Right lobe of liver (tissue), 6 donors: ENCODE data around the gene NCDN. TPM values are rescaled to one million over a fixed set of nuclear protein-coding genes. Genes with fewer than 3 reads are reported as not detected.
"Not testable (repeated sequence)": the region's sequence is repeated elsewhere in the genome, so short reads cannot be mapped to it uniquely, and the experiment has no call there.

Experiments used
- ATAC-seq, 4 donors: fragments of 200-7000 bp; cut with Tn5 transposase; one replicate each; pipeline ENCODE4 v1.9.1; 2020; ENCODE audit warnings: mild to moderate bottlenecking in 4 of 4, moderate library complexity in 4 of 4
- DNase-seq, 3 donors: peaks; one replicate each; pipeline ENCODE4 v3.0.0-alpha.2; 2020
- H3K27ac ChIP-seq, 3 donors: fragments of 200-600 bp; one replicate each; pipeline ENCODE4 v1.8.0; 2022
- H3K27me3 ChIP-seq, 2 donors: fragments of 200-600 bp; one replicate each; pipeline ENCODE4 v1.8.0; 2022
- H3K36me3 ChIP-seq, 4 donors: fragments of 200-600 bp; sonication (generic) in 1 of 4; one replicate each; pipeline versions ENCODE4 v1.5.1 to v1.8.0; 2017 to 2022; ENCODE audit warnings: control low read depth in 1 of 4
- H3K4me1 ChIP-seq, 4 donors: fragments of 200-600 bp; sonication (generic) in 1 of 4; one replicate each; pipeline versions ENCODE4 v1.5.1 to v1.8.0; 2017 to 2022; ENCODE audit warnings: control low read depth in 1 of 4
- H3K4me3 ChIP-seq, 3 donors: fragments of 200-600 bp; one replicate each; pipeline ENCODE4 v1.8.0; 2022
- H3K9me3 ChIP-seq, 4 donors: fragments of 200-600 bp; sonication (generic) in 1 of 4; one replicate each; pipeline versions ENCODE4 v1.5.1 to v1.8.0; 2017 to 2022; ENCODE audit warnings: control low read depth in 1 of 4
- POLR2A ChIP-seq: fragments of 450-650 bp; IDR thresholded peaks from one replicate; pipeline ENCODE4 v1.6.1; 2017; ENCODE audit warnings: antibody characterized with exemption, mild to moderate bottlenecking
- WGBS: methylation state at CpG from one replicate; pipeline ENCODE4 v1.1.6; 2018; ENCODE audit warnings: low coverage, low lambda C conversion rate; ENCODE audit not compliant: insufficient coverage; ENCODE audit errors: missing lambda C conversion rate; 5-methylcytosine and 5-hydroxymethylcytosine counted together
- intact Hi-C, 2 donors: fragments of 100-400 bp; cut with DNase I; formaldehyde crosslinking; loops; one replicate each; pipeline versions ENCODE4 v1.11.2 to v1.14.1; 2022
- total RNA-seq, 6 experiments: library from RNA; depleted of rRNA in 2 of 6; stranded (reverse); fragments of >200 nt in 2 of 6; fragmentation: NEBNext Ultra II Directional in 3 of 6; extraction: Animal tissue kit (Norgen Biotek cat#: 25700) in 3 of 6; gene quantifications; one replicate each; pipeline versions ENCODE4 v1.1.0 to v1.2.4, GENCODE V29; 2016 to 2023
- TF ChIP-seq, protein P1 (sequence below), 4 donors: fragments of 200-600 bp in 3 of 4; fragments of 450-650 bp in 1 of 4; IDR thresholded peaks; one replicate each; pipeline versions ENCODE4 v1.5.1 to v1.8.0; 2016 to 2022; ENCODE audit warnings: antibody characterized with exemption in 4 of 4, mild to moderate bottlenecking in 2 of 4
- donor health status: DM: no; HTN: yes; CAD: no.
- donor health status: DM: no; HTN: no; CAD: no.
- donor health status: DM: no; HTN: no; CAD: no.
- donor health status: DM: no; HTN: yes; CAD: no.
- donor health status: DM: no; HTN: yes; CAD: no.

The NCDN gene
- total RNA-seq, 6 experiments from 2014 or later: 5.9 to 11.7 (median 7.3) TPM

DNA sequence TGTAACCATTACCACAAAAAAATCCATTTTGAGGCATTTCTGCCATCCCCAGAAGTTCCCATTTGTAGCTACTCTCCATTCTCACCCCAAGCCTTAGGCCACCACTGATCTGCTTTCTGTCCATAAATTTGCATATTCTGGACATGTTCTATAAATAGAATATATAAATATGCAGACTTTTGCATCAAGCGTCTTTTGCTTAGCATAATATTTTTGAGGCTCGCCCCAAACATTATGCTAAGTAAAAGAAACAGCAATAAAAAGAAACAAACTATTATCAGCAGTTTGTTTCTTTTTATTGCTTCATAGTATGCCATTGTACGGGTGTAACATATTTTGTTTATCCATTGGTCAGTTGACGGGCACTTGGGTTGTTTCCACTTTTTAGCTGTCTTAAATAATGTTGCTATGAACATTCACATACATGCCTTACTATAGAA is 23.4 kb downstream of the NCDN start:
- Histone ChIP-seq H3K4me1 (peaks cover 0 to 14% (median 0%) of the 10 kb centered on the region in 4 donors), H3K9me3 (no peaks in the 10 kb centered on the region), H3K4me3 (no peak overlapping the region), H3K27ac (no peak overlapping the region), H3K27me3 (peaks cover 0 to 11% of the 10 kb centered on the region in 2 donors), H3K36me3 (no peaks in the 10 kb centered on the region)
- ATAC-seq (no peak), DNase-seq (no peak)
- TF ChIP-seq POLR2A: no peak
- TF ChIP-seq, protein P1, sequence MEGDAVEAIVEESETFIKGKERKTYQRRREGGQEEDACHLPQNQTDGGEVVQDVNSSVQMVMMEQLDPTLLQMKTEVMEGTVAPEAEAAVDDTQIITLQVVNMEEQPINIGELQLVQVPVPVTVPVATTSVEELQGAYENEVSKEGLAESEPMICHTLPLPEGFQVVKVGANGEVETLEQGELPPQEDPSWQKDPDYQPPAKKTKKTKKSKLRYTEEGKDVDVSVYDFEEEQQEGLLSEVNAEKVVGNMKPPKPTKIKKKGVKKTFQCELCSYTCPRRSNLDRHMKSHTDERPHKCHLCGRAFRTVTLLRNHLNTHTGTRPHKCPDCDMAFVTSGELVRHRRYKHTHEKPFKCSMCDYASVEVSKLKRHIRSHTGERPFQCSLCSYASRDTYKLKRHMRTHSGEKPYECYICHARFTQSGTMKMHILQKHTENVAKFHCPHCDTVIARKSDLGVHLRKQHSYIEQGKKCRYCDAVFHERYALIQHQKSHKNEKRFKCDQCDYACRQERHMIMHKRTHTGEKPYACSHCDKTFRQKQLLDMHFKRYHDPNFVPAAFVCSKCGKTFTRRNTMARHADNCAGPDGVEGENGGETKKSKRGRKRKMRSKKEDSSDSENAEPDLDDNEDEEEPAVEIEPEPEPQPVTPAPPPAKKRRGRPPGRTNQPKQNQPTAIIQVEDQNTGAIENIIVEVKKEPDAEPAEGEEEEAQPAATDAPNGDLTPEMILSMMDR (IDR thresholded peaks at IDR 0.05): no peak
- 61% methylated on average over 4 of the region's 4 CpGs for WGBS
- intact Hi-C loops: no loop called here

GRCh38 chr1:35581621-35582020 is 24.0 kb downstream of the NCDN start:
- H3K27me3 ChIP-seq: peaks cover 0 to 11% of the 10 kb centered on the region in 2 donors
- peaks cover 0 to 14% (median 0%) of the 10 kb centered on the region in 4 donors for H3K4me1 ChIP-seq
- intact Hi-C loops, DNase-seq, H3K9me3 ChIP-seq, H3K36me3 ChIP-seq, H3K4me3 ChIP-seq, H3K27ac ChIP-seq, ATAC-seq: not testable (repeated sequence)
- WGBS: 89% methylated on average over 7 of the region's 9 CpGs

DNA sequence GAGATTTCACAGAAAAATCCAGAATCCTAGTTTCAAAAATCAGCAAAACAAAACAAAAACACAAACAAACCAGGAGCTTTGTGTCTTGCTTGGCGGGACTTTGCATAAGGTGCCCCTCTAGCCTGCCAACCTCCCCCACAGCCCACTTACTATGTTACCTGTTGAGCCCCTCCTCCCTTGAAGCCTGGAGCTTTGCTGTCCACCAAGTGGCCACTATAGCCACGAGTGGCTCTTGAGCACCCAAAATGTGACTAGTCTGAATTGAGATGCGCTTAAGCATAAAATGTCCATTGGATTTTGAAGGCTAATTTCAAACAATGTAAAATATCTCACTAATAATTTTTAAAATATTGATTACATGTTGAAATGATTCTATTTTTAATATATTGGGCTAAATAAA is 27.7 kb downstream of the NCDN start:
- 80% methylated on average over 2 of the region's 3 CpGs for WGBS
- no peaks in the 10 kb centered on the region for H3K9me3 ChIP-seq
- no peak overlapping the region for H3K27ac ChIP-seq
- DNase-seq (no peak), ATAC-seq (no peak)
- no peaks in the 10 kb centered on the region for H3K27me3 ChIP-seq
- no peaks in the 10 kb centered on the region for H3K4me1 ChIP-seq
- no peaks in the 10 kb centered on the region for H3K36me3 ChIP-seq
- intact Hi-C loops: no loop called here
- no peak for TF ChIP-seq POLR2A
- TF ChIP-seq, protein P1 (IDR thresholded peaks at IDR 0.05): no peak
- no peak overlapping the region for H3K4me3 ChIP-seq

DNA sequence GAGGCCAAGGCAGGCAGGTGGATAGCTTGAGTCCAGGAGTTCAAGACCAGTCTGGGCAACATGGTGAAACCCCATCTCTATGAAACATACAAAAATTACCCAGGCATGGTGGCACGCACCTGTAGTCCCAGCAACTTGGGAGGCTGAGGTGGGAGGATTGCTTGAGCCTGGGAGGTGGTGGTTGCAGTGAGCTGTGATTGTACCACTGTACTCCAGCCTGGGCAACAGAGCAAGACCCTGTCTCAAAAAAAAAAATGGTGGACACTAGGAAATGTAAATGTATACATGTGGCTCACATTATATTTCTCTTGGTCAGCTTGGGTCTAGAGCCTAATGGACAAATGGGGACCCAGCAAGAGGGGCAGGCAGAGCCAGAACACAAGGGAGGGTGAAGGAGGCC is 28.2 kb downstream of the NCDN start:
- H3K9me3 ChIP-seq, DNase-seq, ATAC-seq, H3K4me3 ChIP-seq, H3K4me1 ChIP-seq, H3K36me3 ChIP-seq, H3K27ac ChIP-seq, intact Hi-C loops, H3K27me3 ChIP-seq: not testable (repeated sequence)
- 100% methylated on average over 1 of the region's 1 CpG for WGBS

- no peaks in the 10 kb centered on the region for H3K36me3 ChIP-seq
- ATAC-seq: no peak
- no peak for DNase-seq
- no peak overlapping the region for H3K4me3 ChIP-seq
- H3K27ac ChIP-seq: no peak overlapping the region
- H3K27me3 ChIP-seq: no peaks in the 10 kb centered on the region
- no peaks in the 10 kb centered on the region for H3K4me1 ChIP-seq
- no peak for TF ChIP-seq POLR2A
- TF ChIP-seq, protein P1 (IDR thresholded peaks at IDR 0.05): no peak
- intact Hi-C loops: no loop called here
- WGBS: no CpG with 5 or more reads among the region's 7 CpGs
- H3K9me3 ChIP-seq: no peaks in the 10 kb centered on the region
Observed at GRCh38 chr1:35586808-35587207, 29.2 kb downstream of the NCDN start.

GRCh38 chr1:35587736-35588135 is 30.1 kb downstream of the NCDN start:
- intact Hi-C loops: no loop called here
- Histone ChIP-seq H3K9me3 (no peaks in the 10 kb centered on the region), H3K27ac (no peak overlapping the region), H3K4me1 (no peaks in the 10 kb centered on the region), H3K36me3 (no peaks in the 10 kb centered on the region), H3K4me3 (no peak overlapping the region), H3K27me3 (no peaks in the 10 kb centered on the region)
- 45% methylated on average over 2 of the region's 6 CpGs for WGBS
- no peak for DNase-seq
- ATAC-seq: no peak
- no peak for TF ChIP-seq POLR2A
- TF ChIP-seq, protein P1 (IDR thresholded peaks at IDR 0.05): no peak
